ENCODE measurements around the gene SPOCK2.

SPOCK2 gene

GRCh38 chr10:72097448-72098300, 9.3 kb upstream of the SPOCK2 start (continued):
- TF ChIP-seq ZNF18 (tag by site-specific recombination; IDR thresholded peaks at IDR 0.05) = peak; percentile 63
- peak; percentile 42; the same call in 1 of the 2 replicates for TF ChIP-seq GLIS1 (tag by site-specific recombination; IDR thresholded peaks at IDR 0.05)
- peak; percentile 82; the same call in 1 of the 2 replicates for TF ChIP-seq HIC1 (tag by site-specific recombination; IDR thresholded peaks at IDR 0.05)
- peak; percentile 85 for TF ChIP-seq ZNF366 (tag by site-specific recombination; conservative IDR thresholded peaks at IDR 0.05)
- no peak for TF ChIP-seq HOXD13 (CRISPR knock-in tag; IDR thresholded peaks at IDR 0.05; ENCODE audit: borderline replicate concordance)
- no peak for TF ChIP-seq ZNF274 (IDR thresholded peaks at IDR 0.05; ENCODE audit: low read length)
- no peak for TF ChIP-seq ZNF274 (tag by site-specific recombination; IDR thresholded peaks at IDR 0.05; ENCODE audit: borderline replicate concordance)
- no peak for TF ChIP-seq ZNF211 (tag by site-specific recombination; IDR thresholded peaks at IDR 0.05; ENCODE audit: low read depth)
- TF ChIP-seq SALL2 (tag by site-specific recombination; IDR thresholded peaks at IDR 0.05; ENCODE audit: borderline replicate concordance) = no peak
- no peak for TF ChIP-seq ZNF768 (tag by site-specific recombination; IDR thresholded peaks at IDR 0.05)

GRCh38 chr10:72096115-72097000, 8.0 kb upstream of the SPOCK2 start:
- no peak overlapping the region for H3K4me3 ChIP-seq (ENCODE audit: low read depth, low read length)
- POLR2A ChIA-PET = no interaction called here
- H3K4me1 ChIP-seq (ENCODE audit: control insufficient read depth, insufficient read depth, low read length) = peaks cover 31% of the 10 kb centered on the region
- CTCF ChIA-PET = interaction anchor here (0.5 kb wide), 1 partner anchor 1950 kb away, joined by 3 read pairs; the partner anchor contains the start of gene TYSND1
- peaks cover 0 to 10% of the 10 kb centered on the region in 2 experiments; a peak in 2 of 3 replicates for H3K36me3 ChIP-seq (ENCODE audit: control insufficient read depth in 2 of 2, insufficient read depth in 1 of 2, low read length in 2 of 2)
- no peaks in the 10 kb centered on the region for H3K9me3 ChIP-seq (ENCODE audit: control insufficient read depth, insufficient read depth, low read depth, low read length)
- peak overlapping the region; percentile 78 for H3K27ac ChIP-seq (ENCODE audit: extremely low read depth, low read depth, low read length)
- TF ChIP-seq TSHZ1 (tag by site-specific recombination; IDR thresholded peaks at IDR 0.05; ENCODE audit: borderline replicate concordance) = no peak
- no peak for TF ChIP-seq ZNF280D (tag by site-specific recombination; IDR thresholded peaks at IDR 0.05)
- no peak for TF ChIP-seq ZNF311 (tag by site-specific recombination; IDR thresholded peaks at IDR 0.05; ENCODE audit: borderline replicate concordance)
- TF ChIP-seq ZNF404 (tag by site-specific recombination; IDR thresholded peaks at IDR 0.05) = no peak
- TF ChIP-seq ZNF626 (tag by site-specific recombination; IDR thresholded peaks at IDR 0.05) = no peak
- no peak for TF ChIP-seq HIC1 (tag by site-specific recombination; IDR thresholded peaks at IDR 0.05)
- TF ChIP-seq ZNF776 (tag by site-specific recombination; IDR thresholded peaks at IDR 0.05; ENCODE audit: borderline replicate concordance) = no peak
- no peak for TF ChIP-seq ZNF639 (tag by site-specific recombination; IDR thresholded peaks at IDR 0.05)
